ENCODE results near the gene PHAF1.

Gene PHAF1

DNA sequence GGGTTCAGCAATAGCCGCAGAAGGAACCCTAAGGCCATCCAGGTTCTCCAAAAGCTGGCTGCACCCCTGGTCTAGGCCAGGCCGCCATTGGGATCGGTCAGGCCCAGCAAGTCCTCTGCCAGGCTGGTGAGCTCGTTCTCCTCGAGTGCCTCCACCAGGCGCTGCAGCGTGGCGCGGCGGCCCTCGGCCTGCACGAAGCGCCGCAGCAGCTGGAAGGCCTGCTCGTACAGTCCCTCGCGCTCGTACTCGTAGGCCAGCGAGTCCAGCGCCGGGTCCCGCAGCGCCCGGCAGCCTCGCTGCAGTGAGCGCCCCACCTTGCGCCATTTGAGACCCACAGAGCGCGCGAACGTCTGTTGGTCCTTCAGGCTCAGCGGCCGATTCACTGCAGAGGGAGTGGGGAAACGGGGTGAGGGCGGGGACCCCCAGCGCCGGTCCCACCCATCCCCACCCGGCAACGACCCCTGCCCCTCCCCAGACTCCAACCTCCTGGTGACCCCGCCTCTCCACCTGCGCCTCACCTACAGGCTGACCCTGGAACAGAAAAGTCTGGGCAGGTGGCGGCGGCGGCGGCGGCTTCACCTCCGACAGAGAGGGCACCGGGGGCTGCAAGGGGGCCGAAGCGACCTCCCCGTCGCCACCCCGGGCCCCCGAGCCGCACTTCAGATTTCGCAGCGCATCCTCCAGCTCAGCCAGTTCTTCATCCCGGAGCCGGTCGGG lies 45.0 kb downstream of the PHAF1 start (continued):
- TF ChIP-seq CSDC2 (CRISPR knock-in tag; IDR thresholded peaks at IDR 0.05) (no peak), SNAI2 (CRISPR knock-in tag; IDR thresholded peaks at IDR 0.05) (no peak), OSR1 (CRISPR knock-in tag; IDR thresholded peaks at IDR 0.05) (no peak)

- peak; percentile 76; the same call in 1 of the 2 replicates for TF ChIP-seq ZFP3 (CRISPR knock-in tag; IDR thresholded peaks at IDR 0.05)
- no peak for TF ChIP-seq OSR1 (CRISPR knock-in tag; IDR thresholded peaks at IDR 0.05)
- peak; percentile 69 for ATAC-seq
Measured at GRCh38 chr16:67155295-67156142, 45.8 kb downstream of the PHAF1 start.

DNA sequence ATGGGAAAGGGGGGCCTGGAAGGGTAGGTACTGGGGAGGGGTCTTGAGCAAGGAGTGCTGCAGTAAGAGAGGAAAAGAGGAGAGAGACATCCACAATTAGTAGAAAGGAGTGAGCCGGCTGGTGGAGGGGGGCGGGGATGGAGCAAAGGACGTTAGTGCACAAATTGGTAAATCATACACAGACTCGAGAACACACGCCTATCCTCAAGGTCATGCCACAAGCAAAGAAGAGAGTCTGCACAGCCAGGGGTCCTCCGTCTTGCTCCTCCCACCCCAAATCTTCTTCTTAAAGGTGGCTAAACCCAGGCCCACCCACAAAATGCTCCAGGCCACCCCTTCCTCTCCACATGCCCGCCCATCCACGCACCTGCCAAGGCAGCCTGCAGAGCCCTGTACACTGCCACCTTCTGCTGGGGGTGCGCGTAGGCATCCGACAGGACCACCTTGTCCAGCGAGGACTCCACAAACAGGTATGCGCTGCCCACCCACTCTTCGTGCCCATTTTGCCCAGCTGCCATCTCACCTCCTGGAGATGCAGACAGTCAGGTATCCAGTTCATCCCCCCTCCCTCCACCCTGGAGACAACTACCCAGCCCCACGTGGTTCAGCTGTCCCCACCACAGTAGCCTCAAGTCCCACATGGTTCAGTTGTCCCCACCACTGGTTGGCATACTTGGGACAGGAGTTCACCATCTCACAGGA lies 46.6 kb downstream of the PHAF1 start:
- ATAC-seq, result no peak
- TF ChIP-seq TOX (CRISPR knock-in tag; IDR thresholded peaks at IDR 0.05; ENCODE audit: borderline replicate concordance) (no peak), GLIS3 (CRISPR knock-in tag; IDR thresholded peaks at IDR 0.05) (no peak), ZNF8 (CRISPR knock-in tag; IDR thresholded peaks at IDR 0.05) (no peak)

DNA sequence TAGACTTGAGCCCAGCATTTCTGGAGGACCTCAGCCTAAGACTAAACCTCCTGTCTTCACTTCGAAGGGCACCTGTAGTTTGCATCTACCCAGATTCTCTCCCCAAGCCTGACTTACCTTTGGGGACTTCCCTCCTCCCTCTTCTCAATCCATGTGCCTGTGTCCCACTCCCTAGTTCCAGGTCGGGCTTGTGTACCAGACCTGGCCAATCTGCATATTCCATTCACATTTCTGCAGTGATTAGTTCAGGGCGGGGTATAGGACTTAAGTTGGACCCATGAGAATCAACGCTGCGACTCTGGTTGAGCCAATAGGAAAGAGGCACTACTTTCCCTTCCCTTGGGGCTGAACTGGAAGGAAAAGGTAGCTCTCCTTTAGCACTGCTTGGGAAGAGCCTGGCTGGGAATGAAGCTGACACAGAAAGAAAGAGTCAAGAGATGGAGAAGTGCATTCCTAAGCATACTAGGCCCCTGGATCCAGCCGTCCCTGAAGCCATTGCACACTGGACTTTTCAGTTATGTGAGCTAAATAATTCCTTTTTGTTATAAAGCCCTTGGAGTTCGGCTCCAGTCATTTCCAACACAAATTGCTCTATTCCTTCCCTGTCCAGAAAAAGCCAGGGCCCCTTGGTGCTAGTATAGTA lies 47.5 kb downstream of the PHAF1 start:
- ATAC-seq, result no peak

More for the DNA sequence above, 47.5 kb downstream of the PHAF1 start:
- no peak for TF ChIP-seq TCF4 (CRISPR knock-in tag; IDR thresholded peaks at IDR 0.05; ENCODE audit: borderline replicate concordance)
- TF ChIP-seq RARB (CRISPR knock-in tag; IDR thresholded peaks at IDR 0.05), result no peak
- no peak for TF ChIP-seq OSR1 (CRISPR knock-in tag; IDR thresholded peaks at IDR 0.05)
- TF ChIP-seq ZNF565 (CRISPR knock-in tag; conservative IDR thresholded peaks at IDR 0.05; ENCODE audit: low read depth), result no peak
- TF ChIP-seq BACH2 (CRISPR knock-in tag; IDR thresholded peaks at IDR 0.05; ENCODE audit: borderline replicate concordance), result no peak
- no peak for TF ChIP-seq POU6F1 (CRISPR knock-in tag; IDR thresholded peaks at IDR 0.05; ENCODE audit: borderline replicate concordance, low read depth)
- no peak for TF ChIP-seq ZNF70 (CRISPR knock-in tag; IDR thresholded peaks at IDR 0.05)
- no peak for TF ChIP-seq CSRNP3 (CRISPR knock-in tag; IDR thresholded peaks at IDR 0.05)
- no peak for TF ChIP-seq ZC3H10 (CRISPR knock-in tag; IDR thresholded peaks at IDR 0.05)
- no peak for TF ChIP-seq CSDC2 (CRISPR knock-in tag; IDR thresholded peaks at IDR 0.05)
- TF ChIP-seq ARNTL (CRISPR knock-in tag; IDR thresholded peaks at IDR 0.05; ENCODE audit: borderline replicate concordance, low read depth), result no peak
- TF ChIP-seq, protein P1, sequence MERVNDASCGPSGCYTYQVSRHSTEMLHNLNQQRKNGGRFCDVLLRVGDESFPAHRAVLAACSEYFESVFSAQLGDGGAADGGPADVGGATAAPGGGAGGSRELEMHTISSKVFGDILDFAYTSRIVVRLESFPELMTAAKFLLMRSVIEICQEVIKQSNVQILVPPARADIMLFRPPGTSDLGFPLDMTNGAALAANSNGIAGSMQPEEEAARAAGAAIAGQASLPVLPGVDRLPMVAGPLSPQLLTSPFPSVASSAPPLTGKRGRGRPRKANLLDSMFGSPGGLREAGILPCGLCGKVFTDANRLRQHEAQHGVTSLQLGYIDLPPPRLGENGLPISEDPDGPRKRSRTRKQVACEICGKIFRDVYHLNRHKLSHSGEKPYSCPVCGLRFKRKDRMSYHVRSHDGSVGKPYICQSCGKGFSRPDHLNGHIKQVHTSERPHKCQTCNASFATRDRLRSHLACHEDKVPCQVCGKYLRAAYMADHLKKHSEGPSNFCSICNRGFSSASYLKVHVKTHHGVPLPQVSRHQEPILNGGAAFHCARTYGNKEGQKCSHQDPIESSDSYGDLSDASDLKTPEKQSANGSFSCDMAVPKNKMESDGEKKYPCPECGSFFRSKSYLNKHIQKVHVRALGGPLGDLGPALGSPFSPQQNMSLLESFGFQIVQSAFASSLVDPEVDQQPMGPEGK (CRISPR knock-in tag; IDR thresholded peaks at IDR 0.05; ENCODE audit: borderline replicate concordance), result no peak
- no peak for TF ChIP-seq PPARA (CRISPR knock-in tag; IDR thresholded peaks at IDR 0.05; ENCODE audit: borderline replicate concordance)
- TF ChIP-seq ZNF8 (CRISPR knock-in tag; IDR thresholded peaks at IDR 0.05), result no peak
- TF ChIP-seq ZFP3 (CRISPR knock-in tag; IDR thresholded peaks at IDR 0.05), result no peak
